GF-D8 (cell line): ENCODE data around the gene GSTA2.
"Not testable (repeated sequence)": the region's sequence is repeated elsewhere in the genome, so short reads cannot be mapped to it uniquely, and the experiment has no call there.

Experiments used
- DNase-seq: peaks from one replicate; lab custom pipeline; 2025; lab: John Stamatoyannopoulos, UW

The GSTA2 gene

DNA sequence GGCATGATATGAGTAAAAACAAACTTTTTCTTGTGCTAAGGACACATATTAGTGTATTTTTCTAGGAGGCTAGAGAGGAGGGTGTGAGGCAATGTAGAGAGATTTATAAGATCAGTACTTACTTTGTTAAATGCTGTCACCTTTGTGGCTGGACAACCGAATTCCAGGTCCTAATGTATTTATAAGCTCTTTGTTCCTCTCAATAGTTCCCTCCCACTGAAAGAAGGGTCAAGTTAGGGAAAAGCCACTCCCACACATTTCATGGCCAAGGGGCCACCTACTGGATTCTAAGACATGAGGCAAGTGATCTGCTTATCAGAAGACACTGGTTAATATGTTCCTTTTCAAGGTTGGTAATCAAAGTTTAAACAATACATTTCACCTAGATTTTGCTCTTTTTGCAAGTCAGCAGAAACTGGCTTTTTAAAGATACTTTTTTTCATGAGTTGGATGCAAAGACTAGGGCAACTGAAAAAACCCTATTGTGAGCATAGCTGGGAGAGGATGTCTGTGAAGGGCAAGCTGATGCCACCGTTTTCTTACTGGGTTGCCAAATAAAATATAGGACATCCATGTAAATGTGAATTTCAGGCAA is at the start of gene GSTA2:
GSTA2 (minus strand) TSS at position 154 of the 595 bp plus-strand sequence. CDS start 5,528 bp downstream, outside the sequence.
- not testable (repeated sequence) for DNase-seq

DNA sequence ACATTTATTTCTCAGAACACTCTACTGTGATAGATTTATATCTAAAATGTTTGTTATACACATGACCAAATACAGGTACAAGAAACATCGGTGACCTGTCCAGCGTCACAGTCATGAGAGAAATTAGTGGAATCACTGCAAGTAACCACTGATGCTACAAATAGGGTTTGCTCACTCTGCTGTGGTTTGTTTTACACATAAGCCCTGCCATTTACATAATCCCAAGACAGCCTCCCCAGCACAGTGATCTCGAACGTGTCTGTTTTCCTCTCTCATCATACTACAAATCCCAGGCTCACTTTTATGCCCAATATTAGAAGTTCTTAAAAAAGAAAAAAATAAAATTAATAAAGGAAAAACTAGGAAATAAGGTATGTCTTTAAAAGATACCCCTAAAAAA is 46.5 kb upstream of the GSTA2 start:
- DNase-seq: not testable (repeated sequence)

DNA sequence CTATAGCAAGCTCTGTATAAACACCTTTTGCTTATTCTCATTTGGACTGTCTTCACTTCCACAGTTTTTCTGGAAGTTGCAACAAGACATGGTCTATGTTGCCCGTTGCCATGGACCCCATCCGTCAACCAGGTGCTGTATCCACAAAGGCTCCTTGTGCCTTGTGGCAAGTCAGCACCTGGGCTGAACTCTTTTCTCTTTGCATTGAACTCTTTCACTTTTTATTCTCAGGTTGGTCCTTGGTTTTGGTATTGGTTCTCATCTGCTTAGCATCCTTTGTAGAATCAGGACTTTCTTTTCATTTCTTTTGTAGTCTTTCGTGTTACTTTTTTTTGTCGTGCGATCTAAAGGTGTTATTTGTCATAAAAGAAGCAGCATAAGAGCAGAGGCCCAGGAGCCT is 45.4 kb upstream of the GSTA2 start:
- DNase-seq: no peak

DNA sequence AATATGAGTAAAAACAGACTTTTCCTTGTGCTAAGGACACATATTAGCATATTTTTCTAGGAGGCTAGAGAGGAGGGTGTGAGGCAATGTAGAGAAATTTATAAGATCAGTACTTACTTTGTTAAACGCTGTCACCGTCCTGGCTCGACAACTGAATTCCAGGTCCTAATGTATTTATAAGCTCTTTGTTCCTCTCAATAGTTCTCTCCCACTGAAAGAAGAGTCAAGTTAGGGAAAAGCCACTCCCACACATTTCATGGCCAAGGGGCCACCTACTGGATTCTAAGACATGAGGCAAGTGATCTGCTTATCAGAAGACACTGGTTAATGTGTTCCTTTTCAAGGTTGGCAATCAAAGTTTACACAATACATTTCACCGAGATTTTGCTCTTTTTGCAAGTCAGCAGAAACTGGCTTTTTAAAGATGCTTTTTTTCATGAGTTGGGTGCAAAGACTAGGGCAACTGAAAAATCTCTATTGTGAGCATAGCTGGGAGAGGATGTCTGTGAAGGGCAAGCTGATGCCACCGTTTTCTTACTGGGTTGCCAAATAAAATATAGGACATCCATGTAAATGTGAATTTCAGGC is 40.5 kb upstream of the GSTA2 start, which contains the start of gene GSTA1:
GSTA1 (minus strand) TSS at position 149 of the 588 bp plus-strand sequence. CDS start 4,549 bp downstream, outside the sequence.
- DNase-seq: not testable (repeated sequence)

DNA sequence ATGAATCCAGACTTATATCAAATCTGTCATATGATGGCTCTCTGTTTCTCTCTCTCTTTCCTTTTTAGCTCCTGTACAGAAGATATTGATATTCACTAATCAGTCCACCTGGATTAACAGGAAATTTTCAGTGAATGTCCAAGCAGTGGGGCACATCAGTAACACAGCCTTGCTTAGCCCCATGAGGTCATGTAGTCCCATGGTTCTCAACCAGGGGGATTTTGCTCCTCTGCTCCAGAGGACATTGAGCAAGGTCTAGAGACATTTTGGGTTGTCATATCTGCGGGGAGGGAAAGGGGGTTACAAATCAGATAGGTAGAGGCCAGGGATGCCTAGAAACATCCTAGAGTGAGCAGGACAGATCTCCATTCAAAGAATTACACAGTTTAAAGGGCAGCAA is 39.5 kb upstream of the GSTA2 start:
- DNase-seq: no peak

DNA sequence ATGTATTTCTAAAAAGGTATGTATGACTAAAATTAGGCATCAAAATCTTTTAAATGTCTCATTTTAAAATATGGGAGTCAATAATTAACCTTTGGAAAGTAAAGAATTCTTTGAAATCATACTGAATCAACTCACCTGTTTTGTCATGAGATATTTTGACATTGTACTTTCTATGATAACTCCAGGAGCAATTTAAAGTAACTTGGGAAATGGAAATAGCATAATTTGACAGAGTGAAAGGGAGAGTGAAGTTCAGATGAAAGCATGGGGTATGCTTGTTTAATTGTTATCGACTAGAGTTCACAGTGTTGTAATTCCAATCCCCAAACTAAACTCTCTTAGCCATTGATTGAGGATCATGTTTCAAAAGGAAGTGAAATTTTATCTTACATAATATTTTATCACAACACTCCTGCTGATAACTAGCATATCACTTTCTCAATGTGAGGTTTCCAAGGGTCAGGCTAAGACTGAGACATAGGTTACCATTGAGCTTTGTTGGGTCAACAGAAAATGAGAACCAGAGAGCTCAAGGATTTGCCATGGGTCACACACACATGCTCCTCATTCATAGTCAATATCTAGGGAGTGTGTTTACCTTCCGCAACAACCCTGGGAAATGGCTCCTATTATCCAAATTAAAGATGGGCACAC is 38.0 kb upstream of the GSTA2 start:
- DNase-seq: no peak

DNA sequence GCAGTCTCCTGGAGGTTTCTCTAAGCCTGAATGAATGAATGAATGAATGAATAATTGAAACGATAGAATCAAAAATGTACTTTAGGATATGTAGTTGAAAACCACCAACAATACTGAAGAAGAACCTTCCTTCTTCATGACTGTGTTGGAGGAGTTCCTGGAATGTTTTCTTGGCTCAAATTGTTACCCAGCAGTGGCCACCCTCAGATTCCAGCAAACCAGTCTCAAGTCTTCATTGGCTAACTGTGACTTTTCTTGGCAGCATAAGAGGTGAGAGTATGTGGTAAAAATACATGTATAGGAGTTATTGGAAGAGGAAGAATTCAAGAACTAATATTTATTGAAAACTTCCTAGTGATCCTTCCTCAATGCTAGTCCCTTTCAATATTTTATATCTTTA is 36.0 kb upstream of the GSTA2 start:
- DNase-seq: not testable (repeated sequence)

DNA sequence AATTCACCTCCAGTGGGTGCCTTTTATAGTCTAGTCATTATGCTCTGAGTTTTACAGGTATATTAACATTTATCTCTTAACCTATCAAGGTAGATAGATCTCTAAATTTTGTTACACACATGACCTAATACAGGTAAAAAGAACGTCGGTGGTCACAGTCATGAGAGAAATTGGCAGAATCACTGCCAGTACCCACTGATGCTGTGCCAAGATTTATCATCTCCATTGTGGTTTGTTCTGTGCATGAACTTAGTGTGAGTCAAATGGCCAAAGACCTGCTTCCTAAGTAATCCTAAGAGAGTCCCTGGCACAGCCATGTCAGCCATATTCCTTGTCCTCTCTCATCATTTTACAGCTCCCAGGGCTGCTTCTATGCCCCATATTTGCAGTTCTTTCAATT is 31.1 kb upstream of the GSTA2 start:
- not testable (repeated sequence) for DNase-seq

DNA sequence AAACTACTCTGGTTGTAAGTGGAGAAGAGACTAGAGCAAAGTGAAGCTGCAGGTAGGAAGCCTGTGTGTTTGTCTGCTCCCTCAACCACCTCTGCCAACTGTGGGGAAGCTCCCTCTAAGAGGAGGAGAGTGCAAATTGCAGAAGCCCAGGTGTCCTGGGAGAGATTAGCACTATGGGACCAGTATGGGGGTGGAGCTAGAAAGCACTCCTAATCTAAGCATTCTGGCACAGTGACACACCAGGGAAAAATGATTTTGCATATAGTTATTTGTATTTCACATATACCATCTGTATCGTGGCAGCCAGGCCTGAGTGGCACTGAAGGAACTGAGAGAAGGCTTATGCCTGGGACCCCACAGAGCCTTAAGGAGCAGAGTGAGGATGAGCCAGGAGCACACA is 27.6 kb upstream of the GSTA2 start:
- no peak for DNase-seq

DNA sequence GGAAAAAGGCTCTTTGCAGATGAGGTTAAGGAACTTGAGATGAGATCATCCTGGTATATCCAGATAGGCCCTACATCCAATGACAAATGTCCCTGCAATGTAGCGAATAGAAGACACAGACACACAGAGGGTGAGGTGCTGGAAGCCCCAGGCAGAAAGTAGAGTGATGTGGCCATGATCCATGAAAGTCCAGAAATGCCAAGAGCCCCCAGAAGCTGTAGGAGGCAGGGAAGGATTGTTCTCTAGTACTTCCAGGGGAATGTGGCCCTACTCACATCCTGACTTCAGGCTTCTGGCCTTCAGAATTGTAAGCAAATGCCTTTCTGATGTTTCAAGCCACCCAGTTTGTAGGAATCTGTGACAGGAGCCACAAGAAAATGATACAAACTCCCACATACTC is 26.4 kb upstream of the GSTA2 start:
- not testable (repeated sequence) for DNase-seq

DNA sequence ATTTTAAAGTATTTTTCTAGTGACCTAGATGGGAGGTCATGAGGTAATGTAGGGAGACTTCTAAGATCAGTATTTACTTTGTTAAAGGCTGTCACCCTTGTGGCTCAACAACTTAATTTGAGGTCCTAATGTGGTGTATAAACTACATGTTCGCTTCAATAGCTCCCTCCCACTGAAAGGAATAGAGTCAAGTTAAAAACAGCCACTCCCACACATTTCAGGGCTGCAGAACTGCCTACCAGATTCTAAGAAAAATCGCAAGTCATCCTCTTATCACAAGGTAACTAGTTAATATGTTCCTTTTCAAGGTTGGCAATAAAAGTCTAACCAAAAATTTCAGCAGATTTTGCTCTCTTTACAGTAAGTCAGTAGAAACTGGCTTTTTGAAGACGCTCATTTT is 25.2 kb upstream of the GSTA2 start:
- no peak for DNase-seq

DNA sequence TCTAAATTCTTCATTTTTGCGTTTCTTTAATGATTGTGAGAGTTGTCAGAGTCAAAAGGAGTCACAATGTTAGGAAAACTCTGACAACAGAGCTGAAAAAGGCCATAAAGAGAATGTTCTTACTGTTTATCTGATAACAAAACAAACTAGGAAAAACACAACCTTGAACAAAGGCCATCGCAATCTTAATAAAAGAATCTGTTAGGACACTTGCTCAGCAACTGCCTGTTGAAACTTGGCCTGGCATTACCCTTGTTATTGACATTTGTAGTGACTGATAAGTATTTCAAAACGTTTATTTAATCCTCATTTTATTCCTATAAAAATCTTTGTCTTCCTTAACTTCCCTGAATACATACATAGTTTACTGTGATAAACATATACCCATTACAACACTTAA is 24.6 kb upstream of the GSTA2 start:
- DNase-seq: no peak

DNA sequence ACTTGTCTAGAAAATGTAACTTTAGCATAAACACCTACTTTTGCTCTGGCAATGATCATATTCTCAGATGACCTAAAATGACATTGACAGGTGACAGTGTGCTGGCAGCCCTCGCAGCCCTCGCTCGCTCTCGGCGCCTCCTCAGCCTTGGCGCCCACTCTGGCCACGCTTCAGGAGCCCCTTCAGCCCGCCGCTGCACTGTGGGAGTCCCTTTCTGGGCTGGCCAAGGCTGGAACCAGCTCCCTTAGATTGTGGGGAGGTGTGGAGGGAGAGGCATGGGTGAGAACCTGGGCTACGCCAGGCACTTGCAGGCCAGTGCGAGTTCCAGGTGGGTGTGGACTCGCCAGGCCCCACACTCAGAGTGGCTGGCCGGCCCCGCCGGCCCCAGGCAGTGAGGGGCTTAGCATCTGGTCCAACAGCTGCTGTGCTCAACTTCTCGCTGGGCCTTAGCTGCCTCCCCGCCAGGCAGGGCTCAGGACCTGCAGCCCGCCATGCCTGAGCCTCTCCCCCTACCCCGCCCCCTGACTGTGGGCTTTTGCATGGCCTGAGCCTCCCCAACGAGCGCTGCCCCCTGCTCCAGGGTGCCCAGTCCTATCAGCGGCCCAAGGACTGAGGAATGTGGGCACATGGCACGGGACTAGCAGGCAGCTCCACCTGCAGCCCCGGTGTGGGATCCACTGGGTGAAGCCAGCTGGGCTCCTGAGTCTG is 23.1 kb upstream of the GSTA2 start:
- DNase-seq: no peak

DNA sequence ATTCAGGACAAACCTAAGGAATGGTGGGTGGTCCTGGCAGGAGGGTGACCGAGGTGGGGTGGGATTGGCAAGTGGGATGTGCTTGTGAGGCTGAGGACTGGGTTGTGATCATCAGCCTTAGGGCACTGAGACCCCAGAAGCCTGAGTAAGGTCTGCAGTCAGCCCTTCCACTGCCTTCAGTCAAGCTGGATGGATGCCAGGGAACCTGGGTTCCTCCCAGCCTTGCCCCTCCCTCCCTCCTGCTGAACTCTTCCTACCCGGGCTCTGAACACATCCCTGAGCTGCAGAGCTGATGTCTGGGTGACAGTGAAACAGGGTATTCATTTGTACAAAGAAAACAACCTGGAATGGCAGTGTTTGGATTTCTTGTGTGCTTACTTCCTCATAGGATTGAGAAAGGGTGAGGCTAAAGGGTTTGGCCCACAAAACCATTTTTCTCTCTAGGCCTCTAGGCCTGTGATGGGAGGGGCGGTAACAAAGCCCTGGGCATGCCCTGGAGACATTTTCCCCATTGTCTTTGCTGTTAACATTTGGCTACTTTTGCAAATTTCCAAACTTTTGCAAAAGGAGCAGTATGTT is 19.5 kb upstream of the GSTA2 start:
- DNase-seq: not testable (repeated sequence)

DNA sequence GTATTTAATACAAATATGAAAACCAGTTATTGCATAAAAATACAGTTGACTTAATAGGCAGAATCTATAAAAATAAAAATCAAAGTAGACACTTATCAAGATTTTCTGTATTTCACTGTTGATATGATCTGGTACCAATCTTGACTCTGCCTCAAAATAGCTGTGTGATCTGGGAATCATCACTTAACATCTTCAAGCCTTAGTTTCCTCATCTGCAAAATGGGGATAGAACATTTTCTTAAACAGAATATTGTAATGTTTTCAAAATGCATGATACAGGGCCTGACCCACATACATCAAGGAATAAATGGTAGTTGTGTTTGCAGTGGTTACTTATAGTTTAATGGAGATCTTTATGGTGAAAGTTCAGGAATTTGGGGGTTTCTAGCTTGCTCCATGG is 18.9 kb upstream of the GSTA2 start:
- not testable (repeated sequence) for DNase-seq

DNA sequence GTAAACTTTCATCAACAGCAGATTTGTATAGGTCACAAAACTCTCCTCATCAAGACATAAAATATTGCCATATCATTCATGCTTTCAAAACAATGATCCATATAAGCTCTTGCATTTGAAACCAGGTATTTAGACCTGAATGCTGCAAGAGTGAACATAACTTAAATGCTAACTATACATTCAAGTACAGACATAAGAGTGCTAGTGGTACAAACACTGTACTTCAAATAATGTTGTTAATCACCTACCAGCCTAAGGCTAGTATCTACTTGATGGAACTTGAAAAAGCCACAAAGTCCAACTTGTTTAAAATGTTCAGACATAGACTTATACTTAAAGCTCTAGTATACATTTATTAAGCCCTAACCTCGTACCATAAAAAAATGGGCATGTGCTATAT is 16.0 kb upstream of the GSTA2 start:
- no peak for DNase-seq

DNA sequence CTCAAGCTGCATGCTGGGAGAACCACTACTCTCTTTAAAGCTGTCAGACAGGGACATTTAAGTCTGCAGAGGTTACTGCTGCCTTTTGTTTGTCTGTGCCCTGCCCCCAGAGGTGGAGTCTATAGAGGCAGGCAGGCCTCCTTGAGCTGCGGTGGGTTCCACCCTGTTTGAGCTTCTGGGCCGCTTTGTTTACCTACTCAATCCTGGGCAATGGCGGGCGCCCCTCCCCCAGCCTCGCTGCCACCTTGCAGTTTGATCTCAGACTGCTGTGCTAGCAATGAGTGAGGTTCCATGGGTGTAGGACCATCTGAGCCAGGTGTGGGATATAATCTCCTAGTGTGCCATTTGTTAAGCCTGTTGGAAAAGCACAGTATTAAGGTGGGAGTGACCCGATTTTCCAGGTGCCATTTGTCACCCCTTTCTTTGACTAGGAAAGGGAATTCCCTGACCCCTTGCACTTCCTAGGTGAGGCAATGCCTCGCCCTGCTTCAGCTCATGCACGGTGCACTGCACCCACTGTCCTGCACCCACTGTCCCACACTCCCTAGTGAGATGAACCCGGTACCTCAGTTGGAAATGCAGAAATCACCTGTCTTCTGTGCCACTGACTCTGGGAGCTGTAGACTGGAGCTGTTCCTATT is 13.6 kb upstream of the GSTA2 start:
- DNase-seq: not testable (repeated sequence)

DNA sequence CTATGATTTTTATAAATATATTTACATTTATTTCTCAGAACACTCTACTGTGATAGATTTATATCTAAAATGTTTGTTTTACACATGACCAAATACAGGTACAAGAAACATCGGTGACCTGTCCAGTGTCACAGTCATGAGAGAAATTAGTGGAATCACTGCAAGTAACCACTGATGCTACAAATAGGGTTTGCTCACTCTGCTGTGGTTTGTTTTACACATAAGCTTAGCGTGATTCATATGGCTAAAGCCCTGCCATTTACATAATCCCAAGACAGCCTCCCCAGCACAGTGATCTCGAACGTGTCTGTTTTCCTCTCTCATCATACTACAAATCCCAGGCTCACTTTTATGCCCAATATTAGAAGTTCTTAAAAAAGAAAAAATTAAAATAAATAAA is 6.1 kb upstream of the GSTA2 start:
- not testable (repeated sequence) for DNase-seq

DNA sequence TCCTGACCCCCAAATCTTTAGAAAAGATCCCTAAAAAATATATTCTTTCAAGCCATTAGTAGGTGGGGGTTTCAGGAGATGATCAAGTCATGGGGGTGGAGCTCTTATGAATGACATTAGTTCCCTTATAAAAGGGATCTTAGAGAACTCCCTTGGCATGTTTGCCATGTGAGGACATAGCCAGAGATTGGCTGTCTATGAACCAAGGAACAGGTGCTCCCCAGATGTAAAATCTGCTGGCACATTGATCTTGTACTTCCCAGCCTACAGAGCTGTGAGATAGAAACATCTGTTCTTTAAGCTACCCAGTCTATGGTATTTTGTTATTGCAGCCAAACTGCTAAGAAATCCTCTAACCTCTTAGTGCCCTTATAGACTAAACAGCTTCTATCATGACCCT is 4.4 kb upstream of the GSTA2 start:
- not testable (repeated sequence) for DNase-seq

DNA sequence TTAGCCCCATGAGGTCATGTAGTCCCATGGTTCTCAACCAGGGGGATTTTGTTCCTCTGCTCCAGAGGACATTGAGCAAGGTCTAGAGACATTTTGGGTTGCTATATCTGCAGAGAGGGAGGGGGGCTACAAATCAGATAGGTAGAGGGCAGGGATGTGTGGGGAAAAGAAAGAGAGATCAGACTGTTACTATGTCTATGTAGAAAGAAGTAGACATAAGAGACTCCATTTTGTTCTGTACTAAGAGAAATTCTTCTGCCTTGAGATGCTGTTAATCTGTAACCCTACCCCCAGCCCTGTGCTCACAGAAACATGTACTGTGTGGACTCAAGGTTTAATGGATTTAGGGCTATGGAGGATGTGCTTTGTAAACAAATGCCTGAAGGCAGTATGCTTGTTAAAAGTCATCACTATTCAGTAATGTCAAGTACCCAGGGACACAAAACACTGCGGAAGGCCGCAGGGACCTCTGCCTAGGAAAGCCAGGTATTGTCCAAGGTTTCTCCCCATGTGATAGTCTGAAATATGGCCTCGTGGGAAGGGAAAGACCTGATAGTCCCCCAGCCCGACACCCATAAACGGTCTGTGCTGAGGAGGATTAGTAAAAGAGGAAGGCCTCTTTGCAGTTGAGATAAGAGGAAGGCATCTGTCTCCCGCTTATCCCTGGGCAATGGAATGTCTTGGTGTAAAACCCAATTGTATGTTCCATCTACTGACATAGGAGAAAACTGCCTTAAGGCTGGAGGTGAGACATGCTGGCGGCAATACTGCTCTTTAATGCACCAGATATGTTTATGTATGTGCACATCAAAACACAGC is 1.4 kb downstream of the GSTA2 start:
- not testable (repeated sequence) for DNase-seq
